Upper lobe of left lung (tissue), 6 donors: ENCODE data around the gene RBM34. TPM values are rescaled to one million over a fixed set of nuclear protein-coding genes. Genes with fewer than 3 reads are reported as not detected.
"Not testable (repeated sequence)": the region's sequence is repeated elsewhere in the genome, so short reads cannot be mapped to it uniquely, and the experiment has no call there.

Experiments used
- ATAC-seq, 2 donors: fragments of 200-7000 bp; cut with Tn5 transposase; one replicate each; pipeline ENCODE4 v1.9.1; 2022; ENCODE audit warnings: mild to moderate bottlenecking in 2 of 2, moderate library complexity in 2 of 2; ENCODE audit not compliant: low FRiP score in 2 of 2
- DNase-seq, 2 donors: peaks; one replicate each; pipeline ENCODE4 v3.0.0-alpha.2; 2019 to 2020
- H3K27ac ChIP-seq, 4 donors: fragments of 200-600 bp; sonication (generic); one replicate each; pipeline ENCODE4 v1.5.1; 2016 to 2019
- H3K27me3 ChIP-seq, 4 donors: fragments of 200-600 bp; sonication (generic); one replicate each; pipeline ENCODE4 v1.5.1; 2017 to 2019
- H3K36me3 ChIP-seq, 4 donors: fragments of 200-600 bp; sonication (generic); one replicate each; pipeline ENCODE4 v1.5.1; 2016 to 2019
- H3K4me1 ChIP-seq, 4 donors: fragments of 200-600 bp; sonication (generic); one replicate each; pipeline ENCODE4 v1.5.1; 2018 to 2019
- H3K4me3 ChIP-seq, 4 donors: fragments of 200-600 bp; sonication (generic); one replicate each; pipeline ENCODE4 v1.5.1; 2017 to 2019; ENCODE audit warnings: mild to moderate bottlenecking in 2 of 4, moderate library complexity in 1 of 4
- H3K9me3 ChIP-seq, 4 donors: fragments of 200-600 bp; sonication (generic); one replicate each; pipeline ENCODE4 v1.5.1; 2018 to 2019
- EP300 ChIP-seq, 4 donors: sonication (generic); formaldehyde crosslinking; IDR thresholded peaks; one replicate each; pipeline ENCODE4 v1.5.1; 2017; ENCODE audit warnings: antibody characterized with exemption in 4 of 4, control low read depth in 2 of 4
- POLR2A ChIP-seq, 4 donors: fragments of 450-650 bp; IDR thresholded peaks; one replicate each; pipeline ENCODE4 v1.5.1; 2016 to 2017; ENCODE audit warnings: antibody characterized with exemption in 4 of 4, mild to moderate bottlenecking in 2 of 4
- POLR2AphosphoS5 ChIP-seq, 2 donors: sonication (generic); formaldehyde crosslinking; IDR thresholded peaks; one replicate each; pipeline ENCODE4 v1.5.1; 2017; ENCODE audit warnings: antibody characterized with exemption in 2 of 2
- WGBS, 2 donors: methylation state at CpG; one replicate each; pipeline ENCODE4 v1.1.5; 2017 to 2018; 5-methylcytosine and 5-hydroxymethylcytosine counted together
- small RNA-seq, 4 donors: library from RNA; depleted of rRNA; stranded (forward); fragments of <200 nt; gene quantifications; one replicate each; pipeline ENCODE3, GENCODE V24; 2016
- total RNA-seq, 6 donors: library from RNA; depleted of rRNA in 4 of 6; stranded (reverse); fragments of >200 nt in 4 of 6; gene quantifications; one replicate each; pipeline versions ENCODE4 v1.1.0 to v1.2.1, GENCODE V29; 2016 to 2021
- TF ChIP-seq, protein P1 (sequence below), 6 experiments: fragments of 450-650 bp in 4 of 6; fragments of 200-600 bp in 2 of 6; sonication (generic) in 2 of 6; IDR thresholded peaks; one replicate each; pipeline ENCODE4 v1.5.1; 2016 to 2019; ENCODE audit warnings: antibody characterized with exemption in 6 of 6
- donor health status: DM: no; HTN: no; CAD: no; lungs with moderate emphysema.
- donor health status: DM: no; HTN: yes; CAD: no; lungs with severe emphysema.

Gene RBM34
- total RNA-seq, 6 donors from 2014 or later: 17.3 to 61.0 (median 35.0) TPM

- WGBS, 2 donors: 70 to 73% methylated on average over 17 to 20 of the region's 20 CpGs
- no peaks in the 10 kb centered on the region for H3K36me3 ChIP-seq
- H3K4me3 ChIP-seq: no peak overlapping the region
- H3K27ac ChIP-seq: no peak overlapping the region
- H3K27me3 ChIP-seq: no peaks in the 10 kb centered on the region
- no peaks in the 10 kb centered on the region for H3K9me3 ChIP-seq
- H3K4me1 ChIP-seq: peaks cover 4 to 12% (median 10%) of the 10 kb centered on the region in 4 donors
- ATAC-seq: no peak
- no peak for DNase-seq
- no peak for TF ChIP-seq POLR2A (IDR thresholded peaks at IDR 0.05)
- TF ChIP-seq EP300 (IDR thresholded peaks at IDR 0.05): no peak
- TF ChIP-seq, protein P1, sequence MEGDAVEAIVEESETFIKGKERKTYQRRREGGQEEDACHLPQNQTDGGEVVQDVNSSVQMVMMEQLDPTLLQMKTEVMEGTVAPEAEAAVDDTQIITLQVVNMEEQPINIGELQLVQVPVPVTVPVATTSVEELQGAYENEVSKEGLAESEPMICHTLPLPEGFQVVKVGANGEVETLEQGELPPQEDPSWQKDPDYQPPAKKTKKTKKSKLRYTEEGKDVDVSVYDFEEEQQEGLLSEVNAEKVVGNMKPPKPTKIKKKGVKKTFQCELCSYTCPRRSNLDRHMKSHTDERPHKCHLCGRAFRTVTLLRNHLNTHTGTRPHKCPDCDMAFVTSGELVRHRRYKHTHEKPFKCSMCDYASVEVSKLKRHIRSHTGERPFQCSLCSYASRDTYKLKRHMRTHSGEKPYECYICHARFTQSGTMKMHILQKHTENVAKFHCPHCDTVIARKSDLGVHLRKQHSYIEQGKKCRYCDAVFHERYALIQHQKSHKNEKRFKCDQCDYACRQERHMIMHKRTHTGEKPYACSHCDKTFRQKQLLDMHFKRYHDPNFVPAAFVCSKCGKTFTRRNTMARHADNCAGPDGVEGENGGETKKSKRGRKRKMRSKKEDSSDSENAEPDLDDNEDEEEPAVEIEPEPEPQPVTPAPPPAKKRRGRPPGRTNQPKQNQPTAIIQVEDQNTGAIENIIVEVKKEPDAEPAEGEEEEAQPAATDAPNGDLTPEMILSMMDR (IDR thresholded peaks at IDR 0.05): no peak
- TF ChIP-seq POLR2AphosphoS5 (IDR thresholded peaks at IDR 0.05): no peak
Measured at GRCh38 chr1:235090406-235091069, 70.5 kb downstream of the RBM34 start.

GRCh38 chr1:235088907-235089306, 72.1 kb downstream of the RBM34 start:
- Histone ChIP-seq H3K4me3 (no peak overlapping the region), H3K27me3 (no peaks in the 10 kb centered on the region), H3K27ac (no peak overlapping the region), H3K36me3 (no peaks in the 10 kb centered on the region), H3K9me3 (no peaks in the 10 kb centered on the region), H3K4me1 (peaks cover 6 to 14% (median 10%) of the 10 kb centered on the region in 4 donors)
- no peak for DNase-seq
- TF ChIP-seq EP300 (IDR thresholded peaks at IDR 0.05) (no peak), POLR2A (IDR thresholded peaks at IDR 0.05) (no peak), POLR2AphosphoS5 (IDR thresholded peaks at IDR 0.05) (no peak)
- TF ChIP-seq, protein P1 (IDR thresholded peaks at IDR 0.05): no peak
- no peak for ATAC-seq
- WGBS, 2 donors: 95 to 96% methylated on average over 6 of the region's 7 CpGs

- ATAC-seq (no peak), DNase-seq (no peak)
- no peak overlapping the region for H3K27ac ChIP-seq
- peaks cover 7 to 14% (median 11%) of the 10 kb centered on the region in 4 donors for H3K4me1 ChIP-seq
- H3K4me3 ChIP-seq: no peak overlapping the region
- WGBS, 2 donors: 82 to 84% methylated on average over 6 of the region's 6 CpGs
- H3K9me3 ChIP-seq: no peaks in the 10 kb centered on the region
- no peaks in the 10 kb centered on the region for H3K27me3 ChIP-seq
- no peak for TF ChIP-seq EP300 (IDR thresholded peaks at IDR 0.05)
- TF ChIP-seq POLR2AphosphoS5 (IDR thresholded peaks at IDR 0.05): no peak
- TF ChIP-seq POLR2A (IDR thresholded peaks at IDR 0.05): no peak
- TF ChIP-seq, protein P1 (IDR thresholded peaks at IDR 0.05): no peak
- no peaks in the 10 kb centered on the region for H3K36me3 ChIP-seq
Measured at GRCh38 chr1:235088430-235088829, 72.6 kb downstream of the RBM34 start.

DNA sequence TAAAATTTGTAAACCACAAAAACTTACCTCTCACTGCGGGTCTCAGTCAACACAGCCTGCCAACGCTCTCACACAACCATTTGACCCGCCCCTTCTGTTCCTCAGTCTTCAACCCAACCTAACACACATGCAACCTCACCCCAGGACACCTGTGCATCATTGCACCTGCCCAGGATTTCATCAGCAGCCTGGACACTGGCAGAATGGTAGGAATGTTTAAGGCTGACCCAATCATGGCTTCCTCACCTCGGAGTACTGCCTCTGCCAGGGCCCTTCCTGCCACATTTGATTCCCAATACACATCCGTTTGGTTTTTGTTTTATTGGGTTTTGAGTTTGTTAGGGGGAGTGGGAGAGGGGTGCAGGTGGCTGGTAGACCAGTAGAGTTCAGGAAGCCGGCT, 73.1 kb downstream of the RBM34 start:
- no peaks in the 10 kb centered on the region for H3K27me3 ChIP-seq
- DNase-seq (no peak), ATAC-seq (no peak)
- peaks cover 11 to 15% (median 12%) of the 10 kb centered on the region in 4 donors for H3K4me1 ChIP-seq
- H3K36me3 ChIP-seq: no peaks in the 10 kb centered on the region
- no peak for TF ChIP-seq POLR2A (IDR thresholded peaks at IDR 0.05)
- TF ChIP-seq EP300 (IDR thresholded peaks at IDR 0.05): no peak
- no peak for TF ChIP-seq POLR2AphosphoS5 (IDR thresholded peaks at IDR 0.05)
- TF ChIP-seq, protein P1 (IDR thresholded peaks at IDR 0.05): no peak
- no peaks in the 10 kb centered on the region for H3K9me3 ChIP-seq
- 91 to 92% methylated on average over 6 of the region's 6 CpGs for WGBS, 2 donors
- no peak overlapping the region for H3K27ac ChIP-seq
- H3K4me3 ChIP-seq: no peak overlapping the region

GRCh38 chr1:235085411-235086117, 75.5 kb downstream of the RBM34 start:
- H3K4me1 ChIP-seq: peaks cover 19 to 25% (median 22%) of the 10 kb centered on the region in 4 donors
- 91 to 93% methylated on average over 12 of the region's 12 CpGs for WGBS, 2 donors
- H3K27ac ChIP-seq, H3K27me3 ChIP-seq, H3K4me3 ChIP-seq, DNase-seq, ATAC-seq, H3K36me3 ChIP-seq, H3K9me3 ChIP-seq: not testable (repeated sequence)

Small RNA genes lying within 50 kb of the gene (small RNA-seq; reads per million reads assigned to genes)
- gene AL732292.1: 0 reads per million in 4 donors
- 0 to 0.26 (median 0.05) reads per million in 4 donors for gene MIR4753
- 0.14 to 4.7 (median 1.0) reads per million in 4 donors for gene SNORA14B

Other genes with a start within 250 kb of the RBM34 start
- 100 to 1,000 TPM in 2 of 6 donors, 10 to 100 TPM in 4; 37.6 to 124 (median 89.8) TPM for gene TOMM20, start 32.4 kb downstream of the RBM34 start, total RNA-seq
- gene ARID4B, start 166.9 kb upstream of the RBM34 start, total RNA-seq: 10 to 100 TPM; 31.1 to 90.1 (median 51.3) TPM
- 10 to 100 TPM in 4 of 6 donors, 1 to 10 TPM in 2; 5.0 to 32.6 (median 25.4) TPM for gene GGPS1, start 167.3 kb upstream of the RBM34 start, total RNA-seq
- gene TBCE, start 206.2 kb upstream of the RBM34 start, total RNA-seq: 10 to 100 TPM; 20.8 to 77.5 (median 26.5) TPM